GM21360 (cell line): Measurements from ENCODE around the gene AGR3.
"Not testable (repeated sequence)": the region's sequence is repeated elsewhere in the genome, so short reads cannot be mapped to it uniquely, and the experiment has no call there.

Experiments used
- ATAC-seq: cut with Tn5 transposase; IDR thresholded peaks from one replicate; pipeline ENCODE4 v1.9.1; 2021; ENCODE audit warnings: mild to moderate bottlenecking, moderate library complexity; ENCODE audit not compliant: unreplicated experiment

AGR3 gene

DNA sequence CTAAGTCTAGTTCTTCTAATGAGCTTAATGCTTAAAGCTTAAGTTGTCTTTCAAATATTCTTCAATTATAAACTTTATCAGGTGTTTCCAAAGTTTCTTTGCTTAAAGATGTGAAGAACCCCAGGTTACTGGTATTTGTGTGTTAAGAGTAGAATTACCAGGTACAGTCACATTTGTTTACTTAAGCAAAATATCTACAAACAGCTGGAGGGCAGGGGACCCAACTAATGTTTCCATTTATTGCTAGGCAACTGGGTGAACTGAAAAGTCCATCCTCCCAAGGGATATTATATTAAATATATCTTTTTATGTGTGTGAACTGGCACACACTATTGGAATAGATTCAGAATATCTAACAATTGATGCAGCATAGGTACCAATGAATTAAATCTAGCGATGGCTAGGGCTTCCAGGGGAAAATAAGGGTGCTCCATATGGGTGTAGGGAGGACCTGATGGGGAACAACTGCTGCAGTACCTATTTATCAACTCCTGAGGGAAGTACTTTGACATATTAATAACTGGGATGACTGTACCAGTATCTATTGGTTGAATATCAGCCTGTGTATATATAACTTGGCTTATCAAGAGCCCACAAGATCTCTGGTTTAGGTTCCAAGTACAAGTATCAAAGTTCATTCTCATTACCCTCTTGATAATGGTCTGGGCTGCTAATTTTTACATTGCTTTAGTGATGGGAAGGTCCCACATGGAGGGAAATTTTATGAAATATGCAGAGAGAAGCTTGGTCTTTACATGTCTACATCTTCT is 10.3 kb upstream of the AGR3 start:
- no peak for ATAC-seq

DNA sequence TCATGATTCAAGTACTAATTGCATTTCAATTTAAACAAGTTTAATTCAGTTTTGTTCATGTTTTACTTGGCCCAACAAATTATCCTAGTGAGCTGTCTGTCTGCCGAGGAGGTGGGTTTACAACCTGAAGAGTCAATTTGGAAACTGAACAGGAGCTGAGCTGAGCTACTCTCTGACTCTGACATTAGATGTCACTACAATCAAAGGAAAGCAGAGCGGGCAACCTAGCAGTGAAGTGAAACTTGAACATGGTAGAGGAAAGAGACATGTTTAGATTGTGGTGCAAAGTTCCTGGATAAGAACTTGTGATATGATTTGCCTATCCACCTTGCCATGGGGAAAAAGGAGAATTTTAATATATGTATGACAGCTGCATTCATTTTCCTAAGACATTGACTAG is 9.6 kb upstream of the AGR3 start:
- peak; percentile 52 for ATAC-seq

DNA sequence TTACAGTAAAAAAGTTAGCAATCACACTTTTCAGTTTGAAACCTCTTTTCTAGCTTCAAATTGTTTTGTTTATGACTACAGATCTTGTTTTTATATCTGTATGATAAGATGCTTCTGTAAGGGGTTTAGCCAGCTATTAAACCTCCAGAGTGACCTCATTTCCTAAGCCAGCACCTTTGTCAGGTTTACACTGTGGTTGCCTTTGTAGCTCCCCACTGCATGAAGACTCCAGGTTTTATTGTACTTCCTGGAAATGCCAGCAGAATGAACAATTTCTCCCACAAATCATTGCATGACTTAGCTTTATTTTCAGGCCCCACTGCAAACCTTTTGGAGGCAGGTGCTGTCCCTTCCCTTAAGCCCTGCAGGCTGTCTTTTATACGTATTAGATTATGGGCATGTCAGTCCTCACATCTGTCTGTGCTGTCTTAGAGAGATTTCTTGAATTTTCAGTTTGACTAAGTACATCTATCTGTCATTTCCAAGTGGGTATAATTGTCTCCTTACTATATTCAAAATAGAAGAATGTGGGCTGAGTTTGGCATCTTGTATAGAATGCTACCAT is 8.2 kb upstream of the AGR3 start:
- ATAC-seq, result no peak

DNA sequence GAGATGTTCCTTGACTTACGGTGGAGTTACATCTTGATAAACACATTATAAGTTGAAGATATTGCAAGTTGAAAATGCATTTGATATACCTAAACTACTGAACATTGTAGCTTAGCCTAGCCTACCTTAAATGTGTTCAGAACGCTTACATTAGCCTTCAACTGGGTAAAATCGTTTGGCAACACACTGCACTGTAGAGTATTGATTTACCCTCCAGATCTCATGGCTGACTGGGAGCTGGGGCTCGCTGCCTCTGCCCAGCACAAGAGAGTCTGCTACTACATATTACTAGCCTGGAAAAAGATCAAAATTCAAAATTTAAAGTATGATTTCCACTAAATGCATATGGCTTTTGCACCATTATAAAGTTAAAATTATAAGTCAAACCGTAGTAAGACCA is 7.5 kb upstream of the AGR3 start:
- no peak for ATAC-seq

DNA sequence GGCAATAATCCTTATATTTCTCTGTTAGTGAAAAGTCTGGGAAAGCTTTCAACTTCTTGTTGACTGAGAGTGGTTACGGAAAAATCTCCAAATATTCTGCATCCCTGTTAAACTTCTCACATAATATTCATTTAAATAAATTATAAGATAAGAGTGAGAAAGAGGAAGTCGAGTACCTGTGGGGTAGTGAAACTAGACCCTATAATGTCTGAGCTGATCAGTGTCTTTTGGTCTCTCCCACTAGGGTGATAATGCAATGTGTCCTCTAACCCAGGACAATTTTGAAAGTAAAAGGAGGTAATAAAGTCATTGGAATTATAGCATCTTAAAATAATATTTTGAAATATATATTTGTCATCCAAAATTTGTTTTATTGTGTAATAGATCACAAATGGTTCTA is 2.1 kb upstream of the AGR3 start:
- ATAC-seq, result no peak

DNA sequence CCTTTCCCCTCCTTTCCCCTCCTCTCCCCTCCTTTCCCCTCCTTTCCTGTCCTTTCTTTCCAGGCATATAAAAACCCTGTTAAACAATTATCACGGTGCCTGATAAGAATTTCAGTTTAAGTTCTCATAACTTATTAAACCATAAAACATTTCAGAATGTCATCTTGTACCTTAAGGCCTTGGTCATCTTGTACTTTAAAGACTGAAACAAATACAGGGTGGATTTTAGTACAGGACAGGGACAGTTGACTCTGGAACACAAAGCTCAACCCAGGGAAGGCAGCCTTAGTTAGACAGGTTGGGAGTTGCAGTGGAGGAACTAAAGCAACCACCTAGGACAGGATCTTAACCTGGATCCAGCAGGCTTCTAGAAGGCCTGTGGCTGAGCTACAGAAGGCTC is 1.2 kb downstream of the AGR3 start:
- no peak for ATAC-seq

DNA sequence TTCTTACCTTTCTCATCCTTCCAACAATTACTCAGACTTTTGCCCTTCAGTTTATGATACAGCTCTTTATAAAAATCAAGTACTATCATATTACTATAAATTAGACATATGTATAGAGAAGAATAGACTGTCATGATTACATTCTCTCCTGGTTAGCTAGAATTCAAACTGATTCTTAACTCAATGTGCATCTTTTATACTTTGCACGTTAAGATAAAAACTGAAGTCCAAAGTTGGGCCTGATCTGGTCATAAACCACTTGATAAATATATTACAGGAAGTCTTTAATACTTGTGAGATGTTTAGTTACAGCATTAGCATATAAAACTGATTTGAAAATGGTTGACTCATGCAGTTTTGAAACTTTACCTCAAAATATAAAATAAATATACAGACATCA is 2.6 kb downstream of the AGR3 start:
- no peak for ATAC-seq

DNA sequence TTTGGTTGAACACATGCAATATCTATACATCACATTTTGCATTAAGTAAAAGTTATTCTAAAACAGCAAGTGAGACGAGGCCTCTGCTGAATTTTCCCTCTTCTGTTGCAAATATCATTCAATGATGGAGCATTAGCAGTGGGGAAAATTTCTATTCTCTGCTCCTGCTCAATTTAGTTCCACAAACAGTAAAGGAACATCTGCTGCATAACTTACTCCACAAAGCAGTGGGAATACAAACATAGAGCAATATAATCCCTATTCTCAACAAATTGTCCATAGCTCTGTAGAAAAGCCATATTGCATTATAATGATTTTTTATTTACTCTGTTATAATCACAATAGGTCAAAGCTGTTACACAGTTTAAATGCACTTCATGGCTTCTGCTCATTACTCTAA is 5.9 kb downstream of the AGR3 start:
- ATAC-seq, result no peak

DNA sequence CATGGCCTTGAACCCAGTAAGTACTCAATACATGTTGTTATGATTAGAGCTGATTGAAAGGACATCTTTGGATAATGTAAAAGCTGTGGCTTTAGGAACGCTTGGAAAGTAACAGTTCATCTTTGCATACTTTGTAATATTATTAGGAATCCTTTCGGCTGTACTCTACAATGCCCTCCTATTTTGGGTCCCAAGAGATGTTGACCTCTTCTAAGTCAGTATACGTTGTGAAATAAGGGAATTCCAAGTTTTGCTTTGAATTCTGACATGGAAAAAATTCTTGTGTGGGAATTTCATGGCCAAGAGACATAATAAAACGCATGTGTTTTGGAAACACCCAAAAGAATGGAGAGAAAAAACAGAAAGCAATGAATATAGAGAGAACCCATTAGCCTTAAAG is 7.7 kb downstream of the AGR3 start:
- ATAC-seq, result no peak

DNA sequence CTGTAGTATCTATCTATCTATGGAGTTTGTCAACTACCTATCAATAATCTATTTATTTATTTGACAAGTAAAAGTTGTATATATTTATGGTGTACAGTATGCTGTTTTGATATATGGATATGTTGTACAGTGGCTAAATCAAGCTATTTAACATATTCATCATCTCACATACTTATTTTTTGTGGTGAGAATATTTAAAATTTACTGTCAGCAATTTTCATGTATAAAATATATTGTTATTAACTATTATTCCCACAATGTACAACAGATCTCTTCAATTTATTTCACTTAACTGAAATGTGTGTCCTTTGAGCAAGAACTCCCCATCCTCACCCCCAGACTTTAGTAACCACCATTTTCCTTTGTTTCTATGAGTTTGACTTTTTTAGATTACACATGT is 14.5 kb downstream of the AGR3 start:
- ATAC-seq, result no peak

DNA sequence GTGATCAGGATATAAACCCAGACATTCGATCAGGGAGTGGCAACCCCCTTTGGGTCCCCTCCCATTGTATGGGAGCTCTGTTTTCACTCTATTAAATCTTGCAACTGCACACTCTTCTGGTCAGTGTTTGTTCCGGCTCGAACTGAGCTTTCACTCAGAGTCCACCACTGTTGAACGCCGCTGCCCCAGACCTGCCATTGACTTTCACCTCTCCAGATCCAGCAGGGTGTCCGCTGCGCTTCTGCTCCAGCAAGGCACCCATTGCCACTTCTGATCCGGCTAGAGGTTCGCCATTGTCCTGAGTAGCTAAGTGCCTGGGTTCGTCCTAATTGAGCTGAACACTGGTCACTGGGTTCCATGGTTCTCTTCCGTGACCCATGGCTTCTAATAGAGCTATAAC is 28.6 kb downstream of the AGR3 start:
- not testable (repeated sequence) for ATAC-seq

DNA sequence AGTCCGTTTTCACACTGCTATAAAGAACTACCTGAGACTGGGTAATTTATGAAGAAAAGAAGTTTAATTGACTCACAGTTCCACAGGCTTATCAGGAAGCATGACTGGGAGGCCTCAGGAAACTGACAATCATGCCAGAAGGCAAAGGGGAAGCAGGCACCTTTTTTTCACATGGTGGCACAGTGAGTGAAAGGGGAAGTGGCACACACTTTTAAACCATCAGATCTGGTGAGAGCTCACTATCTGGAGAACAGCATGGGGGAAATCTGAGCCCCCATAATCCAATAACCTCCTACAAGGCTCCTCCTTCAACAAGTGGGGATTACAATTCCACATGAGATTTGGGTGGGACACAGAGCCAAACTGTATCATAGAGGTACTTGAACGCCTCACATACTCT is 30.0 kb downstream of the AGR3 start:
- ATAC-seq, result no peak

DNA sequence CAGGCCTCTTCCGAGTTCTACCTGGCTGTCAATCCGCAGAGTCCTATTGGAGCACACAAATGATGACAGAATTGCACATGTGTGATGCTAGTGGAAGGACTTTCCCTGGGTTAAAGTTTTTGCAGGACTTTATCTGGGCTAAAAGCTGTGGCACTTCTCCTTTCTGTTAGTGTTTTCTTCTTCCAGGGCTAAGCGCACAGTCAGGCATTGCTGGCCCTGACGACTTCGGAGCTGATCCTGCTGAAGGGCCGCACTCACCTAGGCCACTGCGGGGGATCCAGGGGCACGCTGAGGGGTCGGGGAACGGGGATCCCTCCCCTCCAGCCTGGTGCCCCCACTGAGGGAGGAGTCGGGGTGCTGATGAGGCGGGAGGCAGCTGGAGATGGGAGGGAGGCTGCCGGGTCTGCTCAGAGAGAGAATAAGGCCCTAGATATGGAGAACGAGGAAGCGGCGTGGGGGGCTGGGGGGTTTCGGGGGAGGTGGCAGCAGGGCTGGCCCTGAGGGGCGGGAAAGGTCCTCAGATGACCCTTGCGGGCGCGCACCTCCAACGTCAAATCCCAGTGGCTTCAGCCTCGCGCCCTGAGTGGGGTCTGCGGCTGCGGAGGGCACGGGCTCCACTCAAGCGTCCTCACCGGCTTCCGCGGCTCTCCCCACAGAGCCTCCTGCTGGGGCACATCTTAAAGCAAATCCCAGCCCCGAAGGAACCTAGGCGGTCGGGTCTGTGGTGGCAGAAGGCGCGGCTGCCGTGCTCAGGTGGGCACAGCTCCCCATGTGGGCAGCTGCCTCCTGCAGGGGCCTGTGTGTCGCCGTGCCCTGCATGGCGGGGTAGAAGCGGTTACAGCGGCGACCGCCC is 30.9 kb downstream of the AGR3 start:
- ATAC-seq, result no peak

DNA sequence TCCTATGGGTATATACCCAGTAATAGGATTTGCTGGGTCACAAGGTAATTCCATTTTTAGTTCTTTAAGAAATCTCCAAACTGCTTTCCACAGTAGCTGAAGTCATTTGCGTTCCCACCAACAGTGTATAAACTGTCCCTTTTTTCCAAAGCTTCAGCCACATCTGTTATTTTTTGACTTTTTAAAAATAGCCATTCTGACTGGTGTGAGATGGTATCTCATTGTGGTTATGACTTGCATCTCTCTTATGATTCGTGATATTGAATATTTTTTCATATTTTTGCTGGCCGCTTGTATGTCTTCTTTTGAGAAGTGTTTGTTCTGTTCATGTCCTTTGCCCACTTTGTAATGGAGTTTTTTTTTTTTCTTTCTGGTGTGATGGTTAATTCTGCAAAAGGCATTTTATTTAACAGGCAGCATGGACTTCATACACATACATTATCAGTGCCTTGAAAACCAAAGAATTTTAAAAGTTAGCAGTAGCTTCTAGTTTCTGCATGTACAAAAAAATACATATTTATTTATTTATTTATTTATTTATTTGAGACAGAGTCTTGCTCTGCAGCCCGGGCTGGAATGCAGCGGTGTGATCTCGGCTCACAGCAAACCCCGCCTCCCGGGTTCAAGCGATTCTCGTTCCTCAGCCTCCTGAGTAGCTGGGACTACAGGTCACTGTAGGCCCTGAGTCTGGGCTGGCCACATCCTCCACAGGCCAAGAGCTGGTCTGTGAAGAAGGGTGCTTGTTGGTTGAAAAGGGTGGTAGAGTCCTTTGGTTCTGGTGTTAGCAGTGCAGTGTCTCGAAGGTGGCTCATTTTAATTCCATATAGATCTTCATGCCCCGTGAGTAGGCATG is 32.3 kb downstream of the AGR3 start:
- no peak for ATAC-seq

DNA sequence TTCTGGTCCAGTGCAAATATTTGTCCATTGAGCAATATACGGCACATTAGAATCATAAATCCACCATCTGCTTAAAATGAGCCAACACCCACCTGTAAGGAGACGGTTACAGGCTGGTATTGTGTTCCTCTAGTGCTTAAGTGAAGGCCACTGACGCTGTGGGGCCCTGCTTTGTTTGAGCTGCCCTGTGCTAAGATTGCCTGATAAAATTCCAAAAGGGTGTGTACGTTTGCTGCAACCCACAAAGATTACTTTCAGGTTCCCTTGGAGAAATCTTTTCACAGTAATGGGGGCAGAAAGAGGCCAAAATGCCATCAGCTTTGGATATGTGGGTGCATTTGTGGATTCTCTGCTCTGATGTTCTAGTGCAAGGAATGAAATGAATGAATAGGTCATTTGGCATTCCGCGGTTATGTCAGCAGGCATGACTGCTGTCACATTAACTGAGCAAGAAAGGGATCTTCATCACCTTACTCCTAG is 34.4 kb downstream of the AGR3 start:
- no peak for ATAC-seq

DNA sequence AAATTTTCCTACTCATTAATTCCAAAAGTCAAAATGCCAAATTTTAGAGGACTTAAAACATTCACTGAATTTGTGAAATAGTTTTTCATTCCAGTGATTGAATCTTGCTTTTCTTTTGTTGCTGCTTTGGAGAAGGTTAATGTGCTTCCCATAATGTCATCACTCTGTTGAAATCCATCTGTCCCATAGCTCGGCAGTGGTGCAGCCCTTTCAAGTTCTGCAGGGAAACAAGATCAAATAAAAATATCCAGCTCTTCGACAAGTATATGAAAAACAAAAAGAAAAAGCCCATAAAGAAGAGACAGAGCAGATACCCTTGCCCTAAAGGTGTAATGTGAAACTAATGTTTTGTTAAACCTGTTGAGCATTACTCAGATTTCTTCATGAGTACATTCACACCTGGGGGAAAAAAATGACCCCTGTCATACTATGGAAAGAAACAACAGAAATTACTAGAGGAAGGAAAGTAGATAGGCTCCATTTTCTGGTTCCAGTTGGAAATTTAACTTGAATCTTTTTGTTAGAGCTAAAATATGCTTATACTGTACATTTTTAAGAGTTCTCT is 35.1 kb downstream of the AGR3 start:
- ATAC-seq, result no peak

DNA sequence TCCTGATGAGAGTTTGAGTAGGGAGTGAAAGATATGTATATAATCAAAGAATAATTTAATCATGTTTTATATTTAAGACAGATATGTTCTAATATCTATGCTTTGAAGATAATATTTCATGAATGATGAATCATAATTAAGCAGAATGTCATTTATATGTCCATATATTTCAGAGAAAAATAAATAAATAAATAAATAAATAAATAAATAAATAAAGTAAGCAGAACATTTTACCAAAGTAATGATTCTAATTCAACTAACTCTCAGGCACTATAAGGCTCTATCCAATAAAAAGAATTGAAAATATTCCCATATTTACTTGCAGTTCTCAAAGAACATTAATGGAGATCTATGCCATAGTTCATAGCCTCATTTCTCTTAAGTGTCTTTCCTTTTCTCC is 36.0 kb downstream of the AGR3 start:
- no peak for ATAC-seq

DNA sequence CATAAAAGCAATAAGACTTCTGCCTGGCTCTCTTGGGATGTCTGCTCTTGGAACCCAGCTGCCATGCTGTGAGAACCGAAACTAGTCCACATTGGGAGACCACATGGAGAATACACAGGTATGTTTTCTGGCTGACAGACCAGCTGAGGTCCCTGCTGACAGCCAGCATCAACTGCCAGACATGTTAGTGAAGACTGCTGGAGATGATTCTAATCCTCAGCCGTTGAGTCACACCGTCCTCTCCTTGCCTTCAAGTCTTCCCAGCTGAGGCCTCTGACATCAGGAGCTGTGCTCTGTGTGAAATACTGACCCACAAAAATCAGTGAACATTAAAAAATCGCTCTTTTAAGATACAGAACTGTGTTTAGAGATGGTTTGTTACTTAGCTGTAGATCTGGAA is 40.1 kb downstream of the AGR3 start:
- no peak for ATAC-seq

DNA sequence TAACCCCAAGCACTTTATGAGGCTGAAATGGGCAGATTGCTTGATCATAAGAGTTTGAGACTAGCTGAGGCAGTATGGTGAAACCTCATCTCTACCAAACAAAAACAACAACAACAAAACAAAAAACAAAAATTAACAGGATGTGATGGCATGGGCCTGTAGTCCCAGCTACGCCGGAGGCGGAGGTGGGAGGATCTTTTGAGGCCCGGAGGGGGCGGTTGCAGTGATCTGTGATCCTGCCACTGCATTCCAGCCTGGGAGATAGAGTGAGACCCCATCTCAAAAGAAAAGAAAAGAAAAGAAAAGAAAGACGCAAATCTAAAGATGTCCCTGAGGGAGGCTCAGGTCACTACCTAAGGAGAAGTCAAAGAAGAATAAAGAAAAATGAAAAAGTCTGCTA is 41.7 kb downstream of the AGR3 start:
- no peak for ATAC-seq

DNA sequence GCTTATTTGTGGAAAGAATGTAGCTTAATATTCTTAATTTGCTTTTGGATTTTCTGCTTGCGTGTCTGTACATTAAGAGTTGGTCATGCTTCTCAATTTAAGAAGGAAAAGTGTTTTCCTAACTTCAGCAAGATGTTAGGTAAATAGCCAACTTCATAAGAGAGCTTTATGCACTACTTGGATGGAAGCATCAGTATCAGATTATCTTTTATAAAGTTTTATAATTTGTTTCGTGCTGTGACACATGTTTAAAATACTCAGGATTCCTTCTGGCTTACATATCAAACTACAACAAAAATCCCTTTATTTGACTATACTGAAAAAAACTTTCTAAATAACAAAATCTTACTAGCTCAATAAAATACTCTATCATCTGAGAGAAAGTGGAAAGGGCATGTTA is 42.1 kb downstream of the AGR3 start:
- ATAC-seq, result no peak

DNA sequence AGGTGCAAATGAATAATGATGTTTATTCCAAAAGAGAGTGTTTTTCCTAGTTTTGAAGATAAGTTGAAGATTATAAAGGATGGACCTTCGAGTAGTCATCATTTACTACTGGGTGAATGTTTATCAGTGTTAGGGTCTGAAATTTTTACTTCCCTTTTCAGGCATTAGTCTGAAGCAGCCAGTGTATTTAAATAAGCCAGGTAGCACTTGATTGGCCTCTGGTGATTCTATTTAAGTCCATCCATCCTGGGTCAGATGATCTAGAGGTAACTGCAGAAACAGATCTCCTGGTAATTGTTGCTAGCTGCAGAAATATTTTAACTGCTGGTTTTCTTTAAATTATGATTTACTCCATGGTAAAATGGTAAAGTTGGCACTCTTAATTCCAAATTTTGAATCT is 42.9 kb downstream of the AGR3 start:
- ATAC-seq, result no peak
